OCI-M2 (cell line): ENCODE data around the gene GID4.
A peak's percentile ranks its signal among the peaks of the same experiment; 100 is the strongest.

Experiments
- DNase-seq: peaks from one replicate; lab custom pipeline; 2025; ENCODE audit not compliant: unreplicated experiment; lab: John Stamatoyannopoulos, UW

Gene GID4

GRCh38 chr17:18042983-18043382 lies 3.8 kb downstream of the GID4 start:
- no peak for DNase-seq

DNA sequence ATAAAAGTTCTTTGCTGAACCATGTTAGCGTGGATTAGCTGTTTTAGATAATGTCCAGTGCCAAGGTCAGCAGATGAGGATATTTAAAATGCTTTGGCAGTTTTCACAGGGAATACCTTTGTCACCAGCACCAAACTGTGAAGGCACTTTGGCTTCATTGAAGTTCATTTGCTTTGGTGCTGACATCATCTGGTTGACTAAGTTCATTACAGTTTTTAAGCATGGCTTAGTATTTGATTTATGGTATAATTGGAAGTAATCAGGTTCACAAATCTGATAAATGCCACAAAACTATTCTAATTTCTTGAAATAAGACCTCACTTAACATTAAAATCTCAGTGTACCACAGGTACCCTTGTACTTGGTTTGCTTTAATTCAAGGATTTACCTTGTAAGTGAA lies 4.3 kb downstream of the GID4 start:
- no peak for DNase-seq

DNA sequence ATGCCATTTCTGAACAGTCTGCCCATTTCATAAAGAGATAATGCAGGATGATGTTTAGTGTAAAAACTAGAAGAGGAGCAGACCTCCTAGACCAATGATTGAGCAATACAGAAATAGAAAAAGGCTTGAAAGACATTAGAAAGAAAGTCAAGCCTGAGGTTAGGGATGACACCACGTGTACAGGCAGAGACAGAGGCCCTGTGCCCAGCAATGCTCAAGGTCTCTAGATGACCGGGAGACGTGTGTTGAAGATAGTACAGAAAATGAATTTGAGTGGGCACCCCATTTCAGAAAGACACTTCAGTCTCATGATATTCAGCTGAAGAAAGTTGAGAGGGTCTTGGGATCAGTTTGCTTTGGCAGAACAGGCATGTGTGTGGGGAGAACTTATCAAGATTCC lies 5.4 kb downstream of the GID4 start:
- no peak for DNase-seq

DNA sequence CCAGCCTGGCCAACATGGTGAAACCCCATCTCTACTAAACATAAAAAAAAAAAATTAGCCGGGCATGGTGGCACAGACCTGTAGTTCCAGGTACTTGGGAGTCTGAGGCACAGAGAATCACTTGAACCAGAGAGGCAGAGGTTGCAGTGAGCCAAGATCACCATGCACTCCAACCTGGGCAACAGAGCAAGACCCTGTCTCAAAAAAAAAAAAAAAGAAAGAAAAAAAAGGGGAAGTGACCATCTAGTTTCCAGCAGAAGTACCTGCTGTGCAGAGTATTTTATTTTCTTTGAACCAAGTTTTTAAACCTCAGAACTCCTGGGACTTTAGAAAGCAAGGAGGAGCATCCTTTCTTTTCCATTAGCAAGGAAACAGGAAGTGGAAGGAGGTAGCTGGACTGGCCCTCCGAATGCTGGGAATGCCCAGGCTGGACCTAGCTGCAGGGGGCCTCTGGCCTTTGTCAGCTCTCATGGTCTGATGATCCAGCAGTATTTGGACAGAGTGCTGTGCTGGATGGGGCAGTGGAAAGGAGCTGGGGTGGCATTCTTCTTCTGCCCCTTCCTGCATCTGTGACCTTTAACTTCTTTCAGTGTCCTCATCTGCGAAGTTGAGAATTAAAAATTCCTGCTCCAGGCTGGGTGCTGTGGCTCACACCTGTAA lies 6.6 kb downstream of the GID4 start:
- no peak for DNase-seq

DNA sequence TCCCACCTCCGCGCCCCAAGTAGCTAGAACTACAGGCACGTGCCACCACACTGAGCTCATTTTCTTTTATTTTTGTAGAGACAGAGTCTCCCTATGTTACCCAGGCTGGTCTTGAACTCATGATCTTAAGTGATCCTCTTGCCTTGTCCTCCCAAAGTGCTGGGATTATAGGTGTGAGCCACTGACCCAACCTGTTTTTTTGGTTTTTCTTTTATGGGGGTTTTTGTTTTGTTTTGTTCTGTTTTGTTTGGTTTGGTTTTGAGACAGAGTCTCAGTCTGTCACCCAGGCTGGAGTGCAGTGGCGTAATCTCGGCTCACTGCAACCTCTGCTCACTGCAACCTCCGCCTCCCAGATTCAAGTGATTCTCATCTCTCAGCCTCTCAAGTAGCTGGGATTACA lies 16.4 kb downstream of the GID4 start:
- no peak for DNase-seq

GRCh38 chr17:18056214-18056613 lies 17.0 kb downstream of the GID4 start:
- no peak for DNase-seq

DNA sequence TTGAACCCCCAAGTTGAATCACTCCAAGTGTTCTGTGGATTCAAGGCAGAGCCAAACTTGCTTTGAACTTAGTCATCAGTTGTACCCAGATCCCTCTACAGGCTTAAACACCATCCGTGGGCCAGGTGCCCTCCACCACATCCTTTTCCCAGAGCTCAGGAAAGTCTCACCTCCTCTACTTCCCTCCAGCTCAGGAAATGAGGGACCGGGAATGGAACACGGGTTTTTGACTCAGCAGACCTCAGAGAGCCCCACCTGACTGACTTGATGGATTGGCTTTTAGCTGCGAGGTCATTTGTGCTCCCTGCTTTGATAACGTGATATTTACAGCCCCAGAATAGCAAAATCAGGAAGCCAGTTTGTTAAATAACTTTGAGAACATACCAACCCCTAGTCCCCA lies 20.1 kb downstream of the GID4 start:
- DNase-seq, result no peak

GRCh38 chr17:18064053-18064452 lies 24.8 kb downstream of the GID4 start:
- DNase-seq, result no peak

- no peak for DNase-seq
Measured at GRCh38 chr17:18065546-18065945, 26.3 kb downstream of the GID4 start.

- no peak for DNase-seq
Measured at GRCh38 chr17:18066866-18067265, 27.7 kb downstream of the GID4 start.

DNA sequence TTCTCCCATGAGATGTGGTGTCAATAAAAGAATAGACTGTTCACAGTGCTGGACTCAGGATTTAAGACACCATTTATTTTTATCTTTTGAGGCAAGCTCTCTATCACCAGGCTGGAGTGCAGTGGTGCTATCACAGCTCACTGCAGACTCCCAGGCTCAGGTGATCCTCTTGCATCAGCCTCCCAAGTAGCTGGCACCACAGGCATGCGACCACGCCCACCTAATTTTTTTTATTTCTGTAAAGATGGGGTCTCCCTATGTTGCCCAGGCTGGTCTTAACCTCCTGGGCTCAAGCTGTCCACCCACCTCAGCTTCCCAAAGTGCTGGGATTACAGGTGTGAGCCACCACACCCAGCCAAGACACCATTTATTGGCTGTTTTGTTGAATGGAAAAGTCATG lies 29.9 kb downstream of the GID4 start:
- no peak for DNase-seq

DNA sequence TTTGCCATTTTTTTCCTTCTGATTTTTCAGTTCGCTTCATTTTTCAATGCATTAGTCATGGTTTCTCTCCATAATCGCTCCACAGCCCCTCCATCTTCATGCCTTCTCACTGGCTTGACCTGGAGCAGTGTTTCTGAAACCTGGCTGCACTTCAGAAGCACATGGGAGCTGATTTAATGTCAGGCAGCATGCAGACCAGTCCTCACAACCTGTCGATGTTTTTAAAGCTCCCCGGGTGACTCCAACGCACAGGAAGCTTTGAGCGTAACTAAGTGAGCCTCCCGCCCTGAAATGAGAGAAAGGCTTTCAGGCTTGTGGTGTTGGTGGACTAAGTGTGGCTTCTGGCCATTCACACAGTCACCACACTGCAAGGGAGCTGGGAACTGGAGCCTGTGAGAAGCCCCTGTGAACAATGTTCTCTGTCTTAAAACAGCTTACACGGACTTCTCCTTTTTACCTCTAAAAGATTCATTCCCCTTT lies 31.7 kb downstream of the GID4 start:
- DNase-seq, result peak; percentile 62

- DNase-seq, result no peak
Measured at GRCh38 chr17:18071751-18072150, 32.5 kb downstream of the GID4 start.

GRCh38 chr17:18074566-18075272 lies 35.5 kb downstream of the GID4 start:
- DNase-seq, result no peak

DNA sequence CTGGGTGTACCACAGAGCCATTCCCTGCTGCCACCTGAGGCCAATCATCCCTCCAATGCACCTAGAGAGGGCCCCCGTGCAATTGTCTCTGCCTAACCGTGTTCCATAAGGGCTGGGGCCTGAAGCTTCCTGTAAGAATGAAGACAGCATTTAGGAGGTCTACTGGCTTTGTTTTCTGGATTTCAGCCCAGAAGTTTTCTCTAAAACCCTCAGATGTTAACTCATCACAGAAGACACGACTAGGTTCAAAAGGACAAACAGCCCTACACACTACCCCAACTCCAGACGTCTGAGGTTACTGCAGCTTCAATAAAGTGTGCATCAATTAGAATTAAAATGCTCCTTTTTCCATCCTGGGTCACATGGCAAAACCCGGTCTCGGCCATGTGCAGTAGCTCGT lies 37.7 kb downstream of the GID4 start:
- no peak for DNase-seq

DNA sequence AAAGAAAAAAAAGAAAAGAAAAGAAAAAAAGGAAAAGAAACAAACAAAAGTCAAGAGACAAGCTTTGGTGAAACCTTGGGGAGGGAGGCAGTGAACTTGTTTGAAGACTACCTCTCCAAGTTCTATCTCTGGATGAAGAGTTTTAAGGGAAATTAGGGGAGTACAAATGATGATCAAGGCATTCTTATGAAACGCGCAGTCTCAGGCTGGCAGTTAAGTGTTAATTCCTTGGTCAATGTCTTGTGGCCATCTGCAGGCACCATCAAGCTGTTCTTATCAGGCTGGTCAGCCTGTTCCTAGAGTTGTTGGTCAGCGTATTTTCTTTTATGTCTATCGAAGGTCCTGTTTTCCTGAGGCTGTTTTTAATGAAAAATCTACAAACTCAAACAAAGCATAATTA lies 40.3 kb downstream of the GID4 start:
- no peak for DNase-seq

DNA sequence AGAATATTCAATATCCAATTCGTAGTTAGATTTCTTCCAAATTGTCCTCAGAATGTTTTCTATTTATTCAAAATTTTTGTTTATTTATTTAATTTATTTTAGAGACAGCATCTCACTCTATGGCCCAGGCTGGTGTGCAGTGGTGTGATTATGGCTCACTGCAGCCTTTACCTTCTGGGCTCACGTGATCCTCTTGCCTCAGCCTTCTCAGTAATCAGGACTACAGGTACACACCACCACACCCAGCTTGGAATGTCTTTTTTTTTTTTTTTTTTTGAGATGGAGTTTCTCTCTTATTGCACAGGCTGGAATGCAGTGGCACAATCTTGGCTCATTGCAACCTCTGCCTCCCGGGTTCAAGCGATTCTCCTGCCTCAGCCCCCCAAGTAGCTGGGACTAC lies 45.0 kb downstream of the GID4 start:
- DNase-seq, result no peak

- DNase-seq, result peak; percentile 68
Measured at GRCh38 chr17:18087610-18088491, 48.6 kb downstream of the GID4 start, which contains the start of gene DRG2. Gene DRG2 (plus strand): TSS chr17:18087948. CDS start chr17:18088024, 76 bp downstream.

- no peak for DNase-seq
Measured at GRCh38 chr17:18089613-18090012, 50.4 kb downstream of the GID4 start.

DNA sequence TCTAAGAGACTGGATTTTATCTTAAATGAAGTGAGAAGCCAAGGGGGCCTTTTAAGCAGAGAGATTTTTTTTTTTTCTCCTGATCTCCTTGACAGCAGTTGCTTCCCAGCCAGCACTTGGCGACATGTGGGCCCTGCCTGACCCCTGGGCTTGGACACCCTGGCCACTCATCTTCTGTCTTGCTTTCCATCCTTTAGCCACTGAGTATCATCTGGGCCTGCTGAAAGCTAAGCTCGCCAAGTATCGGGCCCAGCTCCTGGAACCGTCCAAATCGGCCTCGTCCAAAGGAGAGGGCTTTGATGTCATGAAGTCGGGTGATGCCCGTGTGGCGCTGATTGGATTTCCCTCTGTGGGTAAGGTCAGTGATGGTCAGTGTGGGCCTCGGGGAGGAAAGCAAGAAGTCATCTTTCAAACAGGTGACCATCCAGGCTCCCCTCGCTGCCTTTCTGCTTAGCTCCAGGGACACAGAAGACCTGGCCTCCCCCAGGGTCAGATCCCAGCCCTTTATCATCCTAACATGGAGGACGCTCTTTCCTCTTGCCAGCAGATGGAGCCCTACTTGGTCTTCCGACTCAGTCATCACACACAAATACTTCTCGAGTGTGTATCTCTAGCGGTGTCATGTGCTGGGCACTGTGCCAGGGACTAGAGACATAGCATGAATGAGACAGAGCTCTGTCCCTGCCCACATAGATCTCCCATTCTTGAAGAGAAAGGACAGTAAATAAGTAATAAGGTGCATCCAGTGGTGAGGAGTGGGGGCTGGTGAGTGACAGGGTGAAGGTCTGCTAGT lies 54.6 kb downstream of the GID4 start:
- DNase-seq, result no peak

- DNase-seq, result no peak
Measured at GRCh38 chr17:18094409-18094807, 55.2 kb downstream of the GID4 start.
